Activated T-cell treated with anti-CD3 and anti-CD28 coated beads for 1 hour (primary cell): ENCODE results near the gene NOTCH1.

Source experiments
- DNase-seq: peaks from one replicate; pipeline ENCODE4 v3.0.0-alpha.2; 2020; ENCODE audit warnings: low read depth

The NOTCH1 gene

GRCh38 chr9:136531904-136532798 lies 13.7 kb downstream of the NOTCH1 start:
- no peak for DNase-seq

DNA sequence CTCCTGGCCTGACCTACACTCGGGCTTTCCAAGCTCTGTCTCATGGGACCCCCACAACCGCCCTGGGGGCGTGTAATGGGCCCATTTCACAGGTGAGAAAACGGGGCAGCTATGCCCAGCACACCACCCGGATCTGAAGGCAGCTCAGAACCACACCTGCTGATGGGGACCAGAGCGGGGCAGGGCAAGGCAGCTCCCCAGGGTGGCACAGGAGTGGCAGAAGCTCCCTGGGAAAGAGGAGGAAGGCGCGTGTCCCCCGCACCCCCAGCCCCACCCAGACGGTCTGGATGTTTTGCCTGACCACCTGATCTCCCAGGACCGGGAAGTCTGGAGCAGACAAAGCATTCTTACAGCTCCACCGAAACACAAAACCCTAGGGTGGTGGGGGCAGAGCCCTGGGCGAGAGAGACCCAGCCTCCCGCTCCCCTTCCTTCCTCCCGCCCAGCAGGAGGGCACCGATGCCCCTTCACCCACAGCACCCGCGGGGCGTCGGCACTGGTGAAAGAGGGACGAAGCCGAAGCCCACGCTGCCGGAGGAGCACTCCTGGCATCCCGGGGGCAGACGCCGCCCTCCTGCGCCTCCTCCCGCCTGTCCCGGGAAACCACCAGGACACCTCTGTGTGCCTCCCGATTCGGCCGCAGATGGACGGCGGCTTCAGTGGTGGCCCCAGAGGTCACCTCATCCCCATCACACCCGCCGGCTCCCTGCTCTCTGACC lies 14.5 kb downstream of the NOTCH1 start:
- no peak for DNase-seq

- no peak for DNase-seq
Measured at GRCh38 chr9:136530461-136531089, 15.3 kb downstream of the NOTCH1 start.

DNA sequence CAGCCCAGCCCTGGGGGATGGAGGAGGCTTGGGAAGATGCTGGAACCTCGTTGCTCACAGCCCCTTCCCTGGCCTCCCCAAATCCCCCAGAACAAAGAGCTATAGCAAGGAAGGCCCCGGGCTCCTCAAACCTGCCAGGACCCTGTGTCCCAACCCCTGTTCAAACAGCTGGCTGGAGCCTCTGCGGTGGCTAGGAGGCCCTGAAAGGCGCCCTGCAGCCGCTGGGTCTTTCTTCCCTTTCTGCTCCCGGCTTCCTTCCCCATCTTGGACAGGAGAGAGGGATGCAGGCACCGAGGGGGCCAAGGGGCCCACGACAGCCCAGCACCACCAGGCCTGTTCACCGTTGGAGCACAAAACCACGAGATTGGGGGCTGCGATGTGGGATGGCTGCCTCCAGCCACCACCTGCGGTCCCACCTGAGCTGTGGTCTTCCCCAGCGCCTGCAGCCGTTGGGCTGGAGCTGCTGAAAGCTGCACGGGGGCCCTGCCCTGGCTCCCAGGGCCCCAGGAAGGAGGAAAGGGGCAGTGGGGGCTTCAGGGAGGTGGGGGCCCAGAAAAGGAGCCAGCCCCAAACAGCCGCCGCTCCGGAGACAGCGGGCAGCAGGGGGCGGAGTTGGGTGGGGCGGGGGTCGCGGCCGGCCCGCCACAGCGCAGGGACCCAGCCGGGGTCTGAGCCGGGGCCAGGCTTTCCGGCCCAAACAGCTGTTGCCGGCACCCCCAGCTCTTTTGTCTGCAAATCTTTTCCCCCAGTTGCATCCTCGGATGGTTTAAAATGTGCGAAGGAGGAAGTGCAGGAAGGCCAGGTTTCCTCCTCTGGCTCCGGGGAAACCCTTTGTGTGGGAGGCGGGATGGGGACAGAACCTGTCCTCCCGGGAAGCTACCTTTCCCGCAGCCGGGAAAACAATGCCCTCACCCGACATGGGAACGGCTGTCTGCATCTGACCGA lies 16.1 kb downstream of the NOTCH1 start:
- no peak for DNase-seq

DNA sequence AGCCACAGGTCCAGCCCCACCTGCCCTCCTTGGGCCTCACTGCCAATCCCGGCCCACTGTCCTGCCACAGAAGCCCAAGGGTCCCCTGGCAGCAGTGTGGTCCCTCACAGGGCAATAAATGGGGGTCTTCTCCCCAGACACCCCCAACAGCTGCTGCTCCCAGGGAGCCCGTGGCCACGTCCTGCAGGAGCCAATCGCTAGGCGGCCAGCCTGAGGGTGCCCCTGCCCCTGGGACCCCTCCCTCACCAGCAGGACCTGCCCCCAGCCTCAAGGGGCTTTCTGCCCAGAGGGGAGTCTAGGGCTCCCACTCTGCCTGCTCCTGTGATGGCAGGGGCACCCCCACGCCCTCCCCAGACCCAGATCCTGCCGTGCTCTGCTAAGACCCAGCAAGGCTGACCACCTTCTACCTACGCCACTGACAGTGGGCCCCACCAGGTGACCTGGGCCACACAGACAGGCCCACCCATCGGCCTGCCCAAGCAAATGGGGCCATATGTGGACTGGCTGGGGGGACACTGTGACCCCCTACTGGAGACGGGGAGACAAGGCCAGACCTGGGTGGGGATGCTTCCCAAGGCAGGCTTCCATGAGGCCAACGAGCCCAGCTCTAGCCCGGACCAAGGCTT lies 17.0 kb downstream of the NOTCH1 start:
- DNase-seq, result no peak

- no peak for DNase-seq
Measured at GRCh38 chr9:136527721-136528710, 17.8 kb downstream of the NOTCH1 start.

- DNase-seq, result no peak
Measured at GRCh38 chr9:136527131-136527530, 18.7 kb downstream of the NOTCH1 start.

DNA sequence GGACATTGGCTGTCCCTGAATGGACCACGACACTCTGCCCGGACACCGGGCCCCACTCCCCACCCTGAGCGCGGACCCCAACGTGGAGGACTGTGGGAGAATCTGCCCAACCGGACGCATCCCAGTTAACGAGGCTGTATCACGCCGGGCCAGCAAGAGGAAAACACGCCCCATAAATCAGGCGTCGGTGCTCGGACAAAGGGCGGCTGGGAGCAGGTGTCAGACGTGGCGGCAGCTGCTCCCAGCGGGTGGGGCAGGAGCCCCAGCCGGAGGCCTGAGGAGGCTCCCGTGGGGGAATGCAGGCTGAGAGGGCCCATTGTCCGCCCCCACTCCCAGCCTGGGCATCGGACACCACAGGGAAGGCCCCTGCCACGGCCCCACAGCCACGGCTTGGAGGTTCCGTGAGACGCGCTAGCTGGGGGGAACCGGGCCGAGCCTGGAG lies 19.2 kb downstream of the NOTCH1 start:
- no peak for DNase-seq

DNA sequence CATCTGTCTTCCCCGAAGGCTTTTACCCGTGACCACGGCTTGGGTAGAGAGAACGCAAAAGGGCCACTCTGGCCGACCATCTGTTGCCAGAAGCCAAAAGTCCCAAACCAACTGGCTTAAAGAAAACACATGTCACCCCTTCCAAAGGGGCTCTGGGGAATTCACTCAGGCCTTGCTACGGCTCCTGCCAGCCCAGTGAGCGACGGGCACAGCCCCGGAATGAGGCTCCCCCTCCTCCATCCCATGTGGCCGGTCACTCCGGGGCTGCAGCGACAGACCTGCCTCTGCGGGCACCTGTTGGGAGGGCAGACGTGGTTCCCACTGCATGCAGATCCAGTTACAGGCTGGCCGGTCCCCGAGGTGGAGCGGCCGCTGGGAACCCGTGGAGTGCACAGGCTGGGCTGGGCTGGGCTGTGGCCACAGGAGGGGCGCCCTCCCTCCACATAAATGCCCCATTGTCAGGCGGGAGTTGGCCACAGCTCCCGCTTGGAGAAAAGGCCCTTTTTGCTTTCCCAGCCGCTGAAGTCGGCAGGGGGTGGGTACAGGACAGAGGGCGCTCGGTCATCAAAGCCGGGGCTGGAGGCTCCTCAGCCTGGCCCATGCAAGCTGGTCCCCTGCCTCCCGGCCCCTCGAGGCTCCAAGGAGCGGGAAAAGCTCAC lies 19.9 kb downstream of the NOTCH1 start:
- no peak for DNase-seq

GRCh38 chr9:136525207-136525606 lies 20.6 kb downstream of the NOTCH1 start:
- no peak for DNase-seq

- no peak for DNase-seq
Measured at GRCh38 chr9:136522314-136523237, 23.3 kb downstream of the NOTCH1 start.

GRCh38 chr9:136521537-136521936 lies 24.3 kb downstream of the NOTCH1 start:
- no peak for DNase-seq

- no peak for DNase-seq
Measured at GRCh38 chr9:136520053-136520540, 25.8 kb downstream of the NOTCH1 start.

- no peak for DNase-seq
Measured at GRCh38 chr9:136519263-136520052, 26.4 kb downstream of the NOTCH1 start.

- DNase-seq, result no peak
Measured at GRCh38 chr9:136518623-136519022, 27.2 kb downstream of the NOTCH1 start.

DNA sequence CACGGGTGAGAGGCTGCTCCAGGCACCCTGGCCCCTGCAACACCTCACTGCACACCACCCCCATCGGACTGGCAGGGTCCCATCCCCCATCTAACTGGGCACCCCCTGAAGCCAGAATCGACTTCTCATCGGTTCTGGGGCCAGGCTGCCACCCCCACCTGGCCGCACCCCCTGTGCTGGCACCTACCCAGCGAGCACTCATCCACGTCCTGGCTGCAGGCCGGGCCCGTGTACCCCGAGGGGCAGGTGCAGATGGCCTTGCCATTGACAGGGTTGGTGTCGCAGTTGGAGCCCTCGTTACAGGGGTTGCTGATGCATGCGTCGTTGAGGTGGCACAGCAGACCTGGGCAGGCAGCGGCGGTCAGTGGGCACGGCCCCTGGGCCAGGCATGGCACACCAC lies 27.9 kb downstream of the NOTCH1 start:
- no peak for DNase-seq

DNA sequence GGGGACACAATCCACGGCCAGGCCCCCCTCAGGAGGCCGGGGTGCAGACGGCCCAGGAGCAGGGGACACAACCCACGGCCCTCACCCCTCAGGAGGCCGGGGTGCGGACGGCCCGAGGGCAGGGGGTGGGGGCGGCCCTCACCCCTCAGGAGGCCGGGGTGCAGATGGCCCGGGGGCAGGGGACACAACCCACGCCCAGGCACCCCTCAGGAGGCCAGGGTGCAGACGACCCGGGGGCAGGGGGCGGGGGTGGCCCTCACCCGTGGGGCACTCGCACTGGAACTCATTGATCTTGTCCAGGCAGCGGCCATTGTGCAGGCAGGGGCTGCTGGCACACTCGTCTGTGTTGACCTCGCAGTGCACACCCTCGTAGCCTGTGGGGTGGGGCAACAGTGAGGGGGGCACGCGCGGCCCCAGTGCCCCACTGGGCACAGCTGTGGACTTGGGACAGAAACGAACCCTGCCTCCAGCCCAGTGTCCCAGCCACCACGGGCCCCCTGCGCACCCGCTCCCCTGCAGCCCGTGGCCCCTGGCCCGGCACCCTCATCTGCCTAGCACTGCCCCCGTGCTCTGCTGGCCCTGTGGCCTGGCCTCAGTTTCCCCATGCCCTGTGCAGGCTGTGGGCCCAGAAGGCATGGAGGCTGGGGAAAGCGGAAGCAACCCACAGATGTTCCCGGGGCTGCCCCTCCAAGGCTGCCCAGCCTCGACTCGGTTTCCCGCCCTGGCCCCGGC lies 28.7 kb downstream of the NOTCH1 start:
- DNase-seq, result no peak
